22Rv1 (cell line): ENCODE results near the gene SNCAIP.

Experiments used
- H3K27ac ChIP-seq: fragments of 450-650 bp; 2 replicates; pipeline ENCODE4 v1.5.1; 2017
- CTCF ChIP-seq: fragments of 450-650 bp; IDR thresholded peaks from 2 replicates; pipeline ENCODE4 v1.5.1; 2017; ENCODE audit warnings: mild to moderate bottlenecking
- ZFX ChIP-seq: fragments of 450-650 bp; IDR thresholded peaks from 2 replicates; pipeline ENCODE4 v1.6.1; 2017; ENCODE audit warnings: antibody characterized with exemption, borderline replicate concordance

SNCAIP gene

GRCh38 chr5:122311961-122312590 lies at the start of gene SNCAIP:
SNCAIP (plus strand) TSS chr5:122312237; CDS start chr5:122391135, 78,898 bp downstream.
- H3K27ac ChIP-seq, result no peak within 1 kb of the TSS
- TF ChIP-seq ZFX, result no peak
- TF ChIP-seq CTCF, result no peak

GRCh38 chr5:122263352-122264030 lies 48.5 kb upstream of the SNCAIP start:
- TF ChIP-seq CTCF (no peak), ZFX (no peak)
- no peak overlapping the region for H3K27ac ChIP-seq

DNA sequence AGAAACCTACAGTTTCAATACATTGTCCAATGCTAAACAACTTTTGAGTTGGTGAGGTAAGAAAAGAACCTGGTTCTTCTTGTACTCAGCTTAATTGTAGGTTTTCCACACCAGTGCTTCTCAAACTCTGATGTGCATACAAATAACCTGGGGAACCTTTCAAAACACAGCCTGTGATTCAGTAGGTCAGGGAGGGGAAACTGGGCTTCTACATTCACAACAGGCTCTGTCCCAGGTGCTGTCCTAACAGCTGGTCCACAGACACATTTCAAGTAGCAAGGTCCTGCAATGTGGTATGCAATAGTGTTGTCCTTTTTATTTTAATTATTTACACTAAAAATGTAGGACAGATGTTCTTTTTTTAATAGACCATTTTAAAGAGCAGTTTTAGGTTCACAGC lies 47.4 kb upstream of the SNCAIP start:
- TF ChIP-seq ZFX (no peak), CTCF (no peak)
- H3K27ac ChIP-seq, result no peak overlapping the region

GRCh38 chr5:122267185-122267584 lies 44.9 kb upstream of the SNCAIP start:
- TF ChIP-seq ZFX (no peak), CTCF (no peak)
- H3K27ac ChIP-seq, result no peak overlapping the region

- no peak for TF ChIP-seq CTCF
- no peak for TF ChIP-seq ZFX
Observed at GRCh38 chr5:122273696-122274095, 38.3 kb upstream of the SNCAIP start.

GRCh38 chr5:122283592-122283991 lies 28.4 kb upstream of the SNCAIP start:
- no peak for TF ChIP-seq ZFX
- no peak for TF ChIP-seq CTCF
- no peak overlapping the region for H3K27ac ChIP-seq

More at GRCh38 chr5:122273696-122274095, 38.3 kb upstream of the SNCAIP start:
- H3K27ac ChIP-seq, result no peak overlapping the region

DNA sequence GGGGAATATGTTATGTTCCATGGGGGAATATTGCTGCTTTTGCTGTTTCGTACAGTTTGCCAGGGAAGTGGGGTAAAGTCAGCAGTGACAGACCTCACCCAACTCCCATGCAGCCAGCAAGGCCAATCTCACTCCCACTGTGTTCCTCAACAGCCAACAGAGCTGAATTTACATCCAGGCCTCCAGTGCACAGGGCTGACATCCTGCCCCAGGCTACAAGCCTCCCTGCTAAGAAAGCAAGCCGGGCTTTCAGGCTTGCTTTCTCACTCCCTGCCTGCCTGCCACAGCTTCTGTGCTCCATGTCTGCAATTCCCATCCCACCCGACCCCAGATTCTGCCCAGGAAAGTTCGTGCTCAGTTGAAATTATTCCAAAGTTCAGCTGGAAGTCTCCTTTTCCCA lies 25.5 kb upstream of the SNCAIP start:
- no peak overlapping the region for H3K27ac ChIP-seq
- TF ChIP-seq ZFX (no peak), CTCF (no peak)
